A673 (cell line): ENCODE measurements around the gene CEACAM8.

Source experiments
- EZH2 ChIP-seq: fragments of 200-600 bp; sonication (generic); IDR thresholded peaks from 2 replicates; pipeline ENCODE4 v1.6.1; 2017; ENCODE audit warnings: borderline replicate concordance, low read depth, mild to moderate bottlenecking, mixed read lengths, antibody characterized with exemption, low read length; ENCODE audit not compliant: poor library complexity, severe bottlenecking
- TF ChIP-seq, protein P1 (sequence below): fragments of 300-800, 200-600 bp; sonication (generic); conservative IDR thresholded peaks from 2 replicates; pipeline ENCODE4 v1.5.1; 2017; ENCODE audit warnings: low read depth, mild to moderate bottlenecking, antibody characterized with exemption, low read length, moderate library complexity, mixed read lengths

- TF ChIP-seq, protein P1, sequence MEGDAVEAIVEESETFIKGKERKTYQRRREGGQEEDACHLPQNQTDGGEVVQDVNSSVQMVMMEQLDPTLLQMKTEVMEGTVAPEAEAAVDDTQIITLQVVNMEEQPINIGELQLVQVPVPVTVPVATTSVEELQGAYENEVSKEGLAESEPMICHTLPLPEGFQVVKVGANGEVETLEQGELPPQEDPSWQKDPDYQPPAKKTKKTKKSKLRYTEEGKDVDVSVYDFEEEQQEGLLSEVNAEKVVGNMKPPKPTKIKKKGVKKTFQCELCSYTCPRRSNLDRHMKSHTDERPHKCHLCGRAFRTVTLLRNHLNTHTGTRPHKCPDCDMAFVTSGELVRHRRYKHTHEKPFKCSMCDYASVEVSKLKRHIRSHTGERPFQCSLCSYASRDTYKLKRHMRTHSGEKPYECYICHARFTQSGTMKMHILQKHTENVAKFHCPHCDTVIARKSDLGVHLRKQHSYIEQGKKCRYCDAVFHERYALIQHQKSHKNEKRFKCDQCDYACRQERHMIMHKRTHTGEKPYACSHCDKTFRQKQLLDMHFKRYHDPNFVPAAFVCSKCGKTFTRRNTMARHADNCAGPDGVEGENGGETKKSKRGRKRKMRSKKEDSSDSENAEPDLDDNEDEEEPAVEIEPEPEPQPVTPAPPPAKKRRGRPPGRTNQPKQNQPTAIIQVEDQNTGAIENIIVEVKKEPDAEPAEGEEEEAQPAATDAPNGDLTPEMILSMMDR: no peak
- TF ChIP-seq EZH2: no peak
Observed at GRCh38 chr19:42601811-42602443, 7.2 kb upstream of the CEACAM8 start.
